NT2/D1 (cell line): Measurements from ENCODE around the gene MMP15.
A peak's percentile ranks its signal among the peaks of the same experiment; 100 is the strongest.

ENCODE experiments used
- DNase-seq: peaks from one replicate; pipeline ENCODE4 v3.0.0-alpha.2; 2011; ENCODE audit warnings: low read depth, low spot score
- H3K27me3 ChIP-seq: 2 replicates; pipeline ENCODE4 v1.6.0; 2011; ENCODE audit warnings: mild to moderate bottlenecking; ENCODE audit not compliant: insufficient read length, insufficient read depth
- H3K36me3 ChIP-seq: 2 replicates; pipeline ENCODE4 v1.6.1; 2011; ENCODE audit warnings: mild to moderate bottlenecking, low read length, mixed read lengths; ENCODE audit not compliant: insufficient read depth, insufficient read length
- H3K4me1 ChIP-seq: 2 replicates; pipeline ENCODE4 v1.5.1; 2011; ENCODE audit not compliant: insufficient read depth, insufficient read length
- H3K4me3 ChIP-seq: 2 replicates; pipeline ENCODE4 v1.5.1; 2011; ENCODE audit warnings: low read depth; ENCODE audit not compliant: insufficient read length
- H3K9ac ChIP-seq: 2 replicates; pipeline ENCODE4 v1.6.0; 2011; ENCODE audit warnings: low read depth; ENCODE audit not compliant: insufficient read length
- H3K9me3 ChIP-seq: 2 replicates; pipeline ENCODE4 v1.5.1; 2011; ENCODE audit warnings: mild to moderate bottlenecking, low read length; ENCODE audit not compliant: insufficient read depth
- SUZ12 ChIP-seq: IDR thresholded peaks from 2 replicates; pipeline ENCODE4 v1.6.1; 2011; ENCODE audit not compliant: insufficient read length, insufficient read depth; ENCODE audit errors: extremely low read depth
- YY1 ChIP-seq: IDR thresholded peaks from 2 replicates; pipeline ENCODE4 v1.6.1; 2011; ENCODE audit not compliant: insufficient read length, insufficient read depth
- ZNF274 ChIP-seq: IDR thresholded peaks from 2 replicates; pipeline ENCODE4 v1.6.1; 2011; ENCODE audit warnings: mild to moderate bottlenecking, low read depth, low read length

MMP15 gene

DNA sequence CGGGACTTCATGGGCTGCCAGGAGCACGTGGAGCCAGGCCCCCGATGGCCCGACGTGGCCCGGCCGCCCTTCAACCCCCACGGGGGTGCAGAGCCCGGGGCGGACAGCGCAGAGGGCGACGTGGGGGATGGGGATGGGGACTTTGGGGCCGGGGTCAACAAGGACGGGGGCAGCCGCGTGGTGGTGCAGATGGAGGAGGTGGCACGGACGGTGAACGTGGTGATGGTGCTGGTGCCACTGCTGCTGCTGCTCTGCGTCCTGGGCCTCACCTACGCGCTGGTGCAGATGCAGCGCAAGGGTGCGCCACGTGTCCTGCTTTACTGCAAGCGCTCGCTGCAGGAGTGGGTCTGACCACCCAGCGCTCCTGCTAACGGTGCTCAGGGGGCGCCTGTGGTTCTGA, 19.5 kb downstream of the MMP15 start:
- Histone ChIP-seq H3K36me3 (peaks cover 56% of the 10 kb centered on the region), H3K9me3 (no peaks in the 10 kb centered on the region), H3K4me1 (peaks cover 33% of the 10 kb centered on the region), H3K9ac (no peak overlapping the region), H3K4me3 (no peak overlapping the region), H3K27me3 (no peaks in the 10 kb centered on the region)
- no peak for TF ChIP-seq YY1
- no peak for TF ChIP-seq ZNF274
- TF ChIP-seq SUZ12, result no peak
- no peak for DNase-seq

DNA sequence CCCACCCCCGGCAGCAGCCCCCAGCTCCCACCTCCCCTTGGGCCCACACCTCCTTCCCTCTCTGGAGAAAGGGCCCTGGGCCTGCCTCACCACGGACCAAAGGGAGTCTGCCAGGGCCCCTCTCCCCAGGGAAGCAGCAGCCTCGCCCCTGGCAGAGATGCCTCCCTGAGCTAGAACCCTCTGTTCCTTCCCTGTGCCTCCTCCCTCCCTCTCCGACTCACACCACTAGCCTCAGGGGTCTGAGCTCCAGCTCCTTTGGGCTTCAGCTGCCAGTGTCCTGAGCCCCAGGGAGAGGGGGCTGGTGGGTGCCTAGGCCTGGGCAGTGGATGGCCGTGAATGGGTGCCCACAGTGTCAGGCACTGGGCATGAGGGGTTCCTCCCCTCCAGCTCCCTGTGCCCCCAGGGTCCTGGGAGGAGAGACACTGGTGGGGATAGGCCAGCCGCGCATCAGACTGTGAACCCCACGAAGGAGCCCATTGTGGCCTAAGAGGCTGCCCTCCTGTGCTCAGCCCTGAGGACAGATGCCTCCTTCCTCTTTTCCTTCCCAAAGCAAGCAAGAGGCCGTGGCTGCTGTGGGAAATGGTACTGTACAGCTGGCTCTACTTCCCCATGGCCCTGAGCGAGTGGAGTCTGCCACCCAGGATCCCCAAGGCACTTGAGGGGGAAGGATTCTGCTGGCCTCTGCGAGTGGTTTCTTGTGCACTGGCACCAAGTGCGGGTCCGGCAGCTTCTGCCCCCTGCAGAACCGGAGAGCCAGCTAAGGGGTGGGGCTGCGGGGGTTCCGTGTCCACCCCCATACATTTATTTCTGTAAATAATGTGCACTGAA, 20.7 kb downstream of the MMP15 start:
- TF ChIP-seq YY1, result no peak
- TF ChIP-seq ZNF274, result no peak
- no peak for TF ChIP-seq SUZ12
- H3K9ac ChIP-seq, result peak overlapping the region; percentile 56
- no peak for DNase-seq
- H3K4me1 ChIP-seq, result peaks cover 33% of the 10 kb centered on the region
- no peaks in the 10 kb centered on the region for H3K27me3 ChIP-seq
- no peak overlapping the region for H3K4me3 ChIP-seq
- no peaks in the 10 kb centered on the region for H3K9me3 ChIP-seq
- peaks cover 45% of the 10 kb centered on the region for H3K36me3 ChIP-seq

DNA sequence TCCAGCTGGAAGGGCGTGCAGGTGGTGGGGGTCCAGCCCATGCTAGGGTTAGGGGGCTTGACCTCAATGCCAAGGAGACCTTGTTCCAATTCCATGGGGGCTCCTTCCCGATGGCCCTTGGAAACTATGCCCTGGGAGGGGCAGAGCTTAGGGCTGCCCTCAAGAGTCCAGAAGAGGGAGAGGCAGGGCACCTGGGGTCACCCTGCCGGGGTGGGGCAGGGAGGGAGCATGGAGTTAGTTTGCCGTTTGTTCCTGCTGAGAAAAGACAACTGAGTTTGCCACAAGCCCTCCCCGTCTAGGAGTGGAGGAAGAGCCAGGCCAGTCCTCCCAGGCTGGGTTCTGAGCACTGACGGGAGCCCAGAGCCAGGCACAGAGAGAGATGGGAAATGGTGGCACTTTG, 21.4 kb downstream of the MMP15 start:
- Histone ChIP-seq H3K27me3 (no peaks in the 10 kb centered on the region), H3K4me3 (no peak overlapping the region), H3K9me3 (no peaks in the 10 kb centered on the region), H3K9ac (peak overlapping the region; percentile 53), H3K4me1 (peaks cover 34% of the 10 kb centered on the region), H3K36me3 (peaks cover 38% of the 10 kb centered on the region)
- DNase-seq, result no peak
- TF ChIP-seq YY1 (no peak), SUZ12 (no peak), ZNF274 (no peak)

DNA sequence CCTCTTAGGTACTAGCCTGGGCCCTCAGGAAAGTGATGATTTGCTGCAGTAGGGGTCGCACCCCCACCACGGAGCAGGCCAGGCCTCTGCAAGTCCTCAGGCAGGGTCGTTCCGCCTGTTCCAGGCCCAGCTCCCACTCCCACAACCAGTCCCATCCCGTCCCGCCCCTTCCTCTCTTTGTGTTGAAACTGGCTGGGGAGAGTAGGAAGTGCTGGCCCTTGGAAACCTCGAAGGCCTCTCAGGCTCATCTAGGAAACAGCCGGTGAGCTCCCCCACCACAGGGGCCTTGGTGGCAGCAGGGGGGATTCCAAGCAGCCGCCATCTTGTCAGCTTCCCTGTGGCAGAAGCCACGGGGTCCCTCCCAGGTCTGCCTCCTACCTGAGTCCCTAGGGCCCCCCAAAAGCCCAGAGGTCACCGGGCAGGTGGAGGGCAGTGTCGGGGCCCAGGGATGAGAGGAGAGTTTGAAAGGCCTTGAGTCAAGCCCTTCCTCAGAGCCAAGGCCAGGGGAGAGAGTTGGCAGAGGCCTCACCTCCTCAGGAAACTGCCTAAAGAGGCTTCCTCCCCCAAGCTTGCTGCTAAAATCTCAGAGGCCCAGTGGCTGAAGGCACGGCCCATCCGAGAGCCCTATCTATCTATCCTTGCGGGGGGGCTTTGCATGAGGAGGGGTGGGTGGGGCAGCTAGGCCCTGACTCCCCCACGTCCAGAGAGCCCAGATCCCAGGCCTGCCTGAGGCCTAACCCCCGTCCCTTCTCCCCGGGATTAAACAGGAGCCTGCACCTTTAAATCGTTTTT, 22.2 kb downstream of the MMP15 start:
- TF ChIP-seq YY1 (no peak), ZNF274 (no peak), SUZ12 (no peak)
- Histone ChIP-seq H3K4me3 (no peak overlapping the region), H3K4me1 (peaks cover 37% of the 10 kb centered on the region), H3K27me3 (no peaks in the 10 kb centered on the region), H3K9ac (peak overlapping the region; percentile 53), H3K9me3 (no peaks in the 10 kb centered on the region), H3K36me3 (peaks cover 30% of the 10 kb centered on the region)
- DNase-seq, result no peak

DNA sequence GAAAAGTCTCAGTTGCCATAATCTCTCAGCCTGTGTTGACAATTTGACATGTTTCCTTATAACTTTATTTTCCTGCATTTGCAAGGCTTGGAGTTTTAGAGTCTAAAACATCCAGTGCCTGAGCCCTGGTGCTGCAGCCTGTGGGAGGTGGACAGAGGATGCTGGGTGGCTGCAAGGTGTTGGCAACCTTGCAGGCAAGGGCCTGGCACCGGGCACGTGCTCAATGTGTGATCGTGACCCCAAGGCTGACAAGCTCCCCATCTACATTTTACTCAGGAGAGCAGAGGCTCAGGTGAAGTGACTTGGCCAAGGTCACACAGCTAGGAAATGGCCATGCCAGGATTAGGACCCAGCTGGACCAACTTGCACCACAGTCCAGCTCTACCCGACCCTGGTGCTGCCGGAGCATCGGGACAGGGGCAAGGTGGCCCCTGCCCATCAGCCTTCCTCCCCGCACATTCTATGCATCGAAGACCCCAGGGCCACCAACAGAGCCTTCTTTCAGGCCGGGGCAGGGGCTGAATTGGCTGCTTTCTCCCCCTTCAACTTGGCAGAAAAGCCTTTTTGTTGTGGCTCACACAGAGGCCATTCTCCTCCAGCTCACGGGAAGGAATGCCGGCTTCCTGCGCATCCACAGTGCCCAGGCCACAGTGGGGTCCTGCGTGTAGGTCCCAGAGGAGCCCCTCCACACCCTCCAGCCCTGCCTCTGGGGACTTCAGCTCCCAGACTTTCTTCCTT, 23.1 kb downstream of the MMP15 start:
- TF ChIP-seq SUZ12 (no peak), YY1 (no peak), ZNF274 (no peak)
- H3K36me3 ChIP-seq, result peaks cover 21% of the 10 kb centered on the region
- H3K4me1 ChIP-seq, result peaks cover 37% of the 10 kb centered on the region
- H3K4me3 ChIP-seq, result no peak overlapping the region
- peak overlapping the region; percentile 28 for H3K9ac ChIP-seq
- H3K9me3 ChIP-seq, result no peaks in the 10 kb centered on the region
- H3K27me3 ChIP-seq, result no peaks in the 10 kb centered on the region
- no peak for DNase-seq

DNA sequence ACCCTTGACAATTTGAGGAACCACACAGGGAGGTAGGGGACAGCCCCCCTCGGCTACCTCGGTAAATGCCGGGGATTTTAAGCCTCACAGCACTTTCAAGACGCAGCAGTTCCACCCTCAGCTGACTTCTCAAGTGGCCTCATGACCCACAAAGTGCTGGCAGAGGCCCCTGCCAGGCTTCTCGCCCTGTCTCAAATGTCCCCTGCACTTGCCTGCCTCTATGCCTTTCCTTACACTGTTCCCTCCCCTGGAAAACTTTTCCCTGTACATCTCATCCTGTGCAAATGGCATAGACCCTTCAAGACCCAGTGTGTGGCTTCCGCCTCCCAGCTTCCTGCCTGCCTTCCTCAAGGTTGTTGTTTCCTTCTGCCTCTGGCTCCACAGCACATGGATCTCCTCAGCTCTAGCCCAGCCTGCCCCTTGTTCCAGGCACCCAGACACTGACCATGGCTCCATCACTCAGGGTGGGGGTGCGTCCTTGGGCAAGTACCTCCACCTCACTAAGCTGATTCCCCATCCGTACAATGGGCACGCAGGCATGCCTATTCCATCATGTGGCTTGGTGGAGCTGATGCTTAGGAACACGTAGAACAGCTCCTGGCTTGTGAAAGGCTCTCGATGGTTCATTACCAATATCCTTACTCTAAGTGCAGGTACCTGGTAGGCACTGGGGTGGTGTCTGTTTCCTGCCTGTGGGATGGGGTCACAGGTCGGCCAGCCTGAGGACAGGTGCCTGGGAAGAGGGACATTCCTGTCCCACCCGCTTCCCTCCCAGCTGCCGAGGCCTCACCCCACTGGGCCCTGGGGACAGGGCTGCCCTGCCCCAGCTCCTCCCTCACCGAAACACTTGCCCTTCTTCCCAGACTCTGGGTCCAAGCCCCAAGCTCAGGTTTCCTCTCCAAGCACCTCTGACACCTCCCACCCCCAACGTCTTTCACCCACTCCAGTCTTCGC, 24.0 kb downstream of the MMP15 start:
- TF ChIP-seq SUZ12 (no peak), YY1 (no peak), ZNF274 (no peak)
- Histone ChIP-seq H3K36me3 (peaks cover 12% of the 10 kb centered on the region), H3K27me3 (no peaks in the 10 kb centered on the region), H3K4me3 (no peak overlapping the region), H3K9me3 (no peaks in the 10 kb centered on the region), H3K4me1 (peaks cover 37% of the 10 kb centered on the region), H3K9ac (peak overlapping the region; percentile 28)
- DNase-seq, result no peak
